Muscle layer of colon (tissue), 2 donors: ENCODE measurements around the gene SCAMP5.
A peak's percentile ranks its signal among the peaks of the same experiment; 100 is the strongest.

Experiments used
- H3K27ac ChIP-seq: one replicate; pipeline ENCODE4 v1.7.0; 2013; ENCODE audit warnings: low read depth, mild to moderate bottlenecking, low read length, moderate library complexity
- H3K27me3 ChIP-seq, 2 donors: one replicate each; pipeline ENCODE4 v1.7.0; 2013; ENCODE audit warnings: low read length in 2 of 2, mild to moderate bottlenecking in 2 of 2; ENCODE audit not compliant: insufficient read depth in 2 of 2, control insufficient read depth in 1 of 2
- H3K36me3 ChIP-seq: one replicate; pipeline ENCODE4 v1.7.0; 2013; ENCODE audit warnings: mild to moderate bottlenecking, low read length; ENCODE audit not compliant: insufficient read depth
- H3K4me1 ChIP-seq: one replicate; pipeline ENCODE4 v1.7.0; 2013; ENCODE audit warnings: mild to moderate bottlenecking, low read length; ENCODE audit not compliant: insufficient read depth
- H3K4me3 ChIP-seq, 2 donors: one replicate each; pipeline ENCODE4 v1.7.0; 2013; ENCODE audit warnings: low read length in 2 of 2, low read depth in 1 of 2, mild to moderate bottlenecking in 1 of 2, moderate library complexity in 1 of 2
- H3K9ac ChIP-seq: one replicate; pipeline ENCODE4 v1.7.0; 2013; ENCODE audit warnings: low read length
- H3K9me3 ChIP-seq: one replicate; pipeline ENCODE4 v1.7.0; 2013; ENCODE audit warnings: mild to moderate bottlenecking, low read length
- donor health status: abdominal sarcoma.
- donor health status: Adenocarcinoma of cecum.

SCAMP5 gene

GRCh38 chr15:74958908-74959585, 36.3 kb upstream of the SCAMP5 start:
- Histone ChIP-seq H3K4me1 (peaks cover 21% of the 10 kb centered on the region), H3K27ac (no peak overlapping the region), H3K9me3 (no peaks in the 10 kb centered on the region), H3K36me3 (no peaks in the 10 kb centered on the region), H3K4me3 (peak overlapping the region; percentile 17 to 38), H3K9ac (no peak overlapping the region), H3K27me3 (peaks cover 29 to 54% of the 10 kb centered on the region in 2 donors)

- H3K27me3 ChIP-seq: peaks cover 29 to 49% of the 10 kb centered on the region in 2 donors
- no peak overlapping the region for H3K9ac ChIP-seq
- H3K27ac ChIP-seq: no peak overlapping the region
- peaks cover 21% of the 10 kb centered on the region for H3K4me1 ChIP-seq
- no peak overlapping the region for H3K4me3 ChIP-seq
- no peaks in the 10 kb centered on the region for H3K9me3 ChIP-seq
- H3K36me3 ChIP-seq: no peaks in the 10 kb centered on the region
Measured at GRCh38 chr15:74959586-74959939, 35.8 kb upstream of the SCAMP5 start.

- Histone ChIP-seq H3K27me3 (peaks cover 29 to 43% of the 10 kb centered on the region in 2 donors), H3K27ac (no peak overlapping the region), H3K36me3 (no peaks in the 10 kb centered on the region), H3K4me3 (no peak overlapping the region), H3K4me1 (peaks cover 21% of the 10 kb centered on the region), H3K9ac (no peak overlapping the region), H3K9me3 (no peaks in the 10 kb centered on the region)
Measured at GRCh38 chr15:74960286-74960685, 35.1 kb upstream of the SCAMP5 start.

GRCh38 chr15:74960995-74961588, 34.3 kb upstream of the SCAMP5 start:
- Histone ChIP-seq H3K4me1 (peaks cover 14% of the 10 kb centered on the region), H3K36me3 (no peaks in the 10 kb centered on the region), H3K9ac (no peak overlapping the region), H3K27me3 (peaks cover 21 to 36% of the 10 kb centered on the region in 2 donors), H3K4me3 (no peak overlapping the region), H3K27ac (no peak overlapping the region), H3K9me3 (no peaks in the 10 kb centered on the region)

GRCh38 chr15:74961616-74962015, 33.7 kb upstream of the SCAMP5 start:
- Histone ChIP-seq H3K9me3 (no peaks in the 10 kb centered on the region), H3K27me3 (peaks cover 21 to 36% of the 10 kb centered on the region in 2 donors), H3K36me3 (no peaks in the 10 kb centered on the region), H3K27ac (no peak overlapping the region), H3K4me3 (no peak overlapping the region), H3K9ac (no peak overlapping the region), H3K4me1 (peaks cover 14% of the 10 kb centered on the region)

- no peak overlapping the region for H3K9ac ChIP-seq
- H3K9me3 ChIP-seq: no peaks in the 10 kb centered on the region
- no peak overlapping the region for H3K27ac ChIP-seq
- H3K36me3 ChIP-seq: no peaks in the 10 kb centered on the region
- H3K4me1 ChIP-seq: peaks cover 14% of the 10 kb centered on the region
- peaks cover 21 to 32% of the 10 kb centered on the region in 2 donors for H3K27me3 ChIP-seq
- no peak overlapping the region for H3K4me3 ChIP-seq
Measured at GRCh38 chr15:74962219-74962618, 33.1 kb upstream of the SCAMP5 start.

- Histone ChIP-seq H3K4me1 (peaks cover 14% of the 10 kb centered on the region), H3K27me3 (peaks cover 21 to 28% of the 10 kb centered on the region in 2 donors), H3K27ac (no peak overlapping the region), H3K9ac (no peak overlapping the region), H3K4me3 (no peak overlapping the region), H3K36me3 (no peaks in the 10 kb centered on the region), H3K9me3 (no peaks in the 10 kb centered on the region)
Measured at GRCh38 chr15:74962671-74963070, 32.7 kb upstream of the SCAMP5 start.

- no peak overlapping the region for H3K4me3 ChIP-seq
- no peaks in the 10 kb centered on the region for H3K9me3 ChIP-seq
- no peaks in the 10 kb centered on the region for H3K36me3 ChIP-seq
- H3K27me3 ChIP-seq: peaks cover 17 to 22% of the 10 kb centered on the region in 2 donors
- no peak overlapping the region for H3K9ac ChIP-seq
- H3K4me1 ChIP-seq: peaks cover 11% of the 10 kb centered on the region
- no peak overlapping the region for H3K27ac ChIP-seq
Measured at GRCh38 chr15:74963213-74963612, 32.1 kb upstream of the SCAMP5 start.

GRCh38 chr15:74964794-74965193, 30.6 kb upstream of the SCAMP5 start:
- no peak overlapping the region for H3K9ac ChIP-seq
- no peak overlapping the region for H3K27ac ChIP-seq
- H3K36me3 ChIP-seq: no peaks in the 10 kb centered on the region

GRCh38 chr15:74967670-74968069, 27.7 kb upstream of the SCAMP5 start:
- Histone ChIP-seq H3K27ac (no peak overlapping the region), H3K9ac (no peak overlapping the region), H3K4me3 (no peak overlapping the region), H3K27me3 (no peaks in the 10 kb centered on the region), H3K4me1 (no peaks in the 10 kb centered on the region), H3K36me3 (no peaks in the 10 kb centered on the region), H3K9me3 (no peaks in the 10 kb centered on the region)

More at GRCh38 chr15:74964794-74965193, 30.6 kb upstream of the SCAMP5 start:
- no peaks in the 10 kb centered on the region for H3K9me3 ChIP-seq
- H3K4me3 ChIP-seq: no peak overlapping the region
- peaks cover 3 to 7% of the 10 kb centered on the region in 2 donors for H3K27me3 ChIP-seq
- H3K4me1 ChIP-seq: no peaks in the 10 kb centered on the region

GRCh38 chr15:74976159-74976558, 19.2 kb upstream of the SCAMP5 start:
- H3K27me3 ChIP-seq: no peaks in the 10 kb centered on the region
- no peaks in the 10 kb centered on the region for H3K36me3 ChIP-seq
- no peak overlapping the region for H3K9ac ChIP-seq
- no peaks in the 10 kb centered on the region for H3K9me3 ChIP-seq
- H3K27ac ChIP-seq: no peak overlapping the region
- no peak overlapping the region for H3K4me3 ChIP-seq
- no peaks in the 10 kb centered on the region for H3K4me1 ChIP-seq

GRCh38 chr15:74977599-74977998, 17.8 kb upstream of the SCAMP5 start:
- Histone ChIP-seq H3K9ac (no peak overlapping the region), H3K27ac (no peak overlapping the region), H3K27me3 (no peaks in the 10 kb centered on the region)

More at GRCh38 chr15:74977599-74977998, 17.8 kb upstream of the SCAMP5 start:
- H3K9me3 ChIP-seq: no peaks in the 10 kb centered on the region
- no peaks in the 10 kb centered on the region for H3K4me1 ChIP-seq
- H3K36me3 ChIP-seq: no peaks in the 10 kb centered on the region
- no peak overlapping the region for H3K4me3 ChIP-seq
